Measurements from ENCODE around the gene CPVL. TPM values are rescaled to one million over a fixed set of nuclear protein-coding genes. Genes with fewer than 3 reads are reported as not detected.

CPVL gene
- total RNA-seq, 3 donors from 2014 or later = 11.4 to 44.2 (median 13.4) TPM

DNA sequence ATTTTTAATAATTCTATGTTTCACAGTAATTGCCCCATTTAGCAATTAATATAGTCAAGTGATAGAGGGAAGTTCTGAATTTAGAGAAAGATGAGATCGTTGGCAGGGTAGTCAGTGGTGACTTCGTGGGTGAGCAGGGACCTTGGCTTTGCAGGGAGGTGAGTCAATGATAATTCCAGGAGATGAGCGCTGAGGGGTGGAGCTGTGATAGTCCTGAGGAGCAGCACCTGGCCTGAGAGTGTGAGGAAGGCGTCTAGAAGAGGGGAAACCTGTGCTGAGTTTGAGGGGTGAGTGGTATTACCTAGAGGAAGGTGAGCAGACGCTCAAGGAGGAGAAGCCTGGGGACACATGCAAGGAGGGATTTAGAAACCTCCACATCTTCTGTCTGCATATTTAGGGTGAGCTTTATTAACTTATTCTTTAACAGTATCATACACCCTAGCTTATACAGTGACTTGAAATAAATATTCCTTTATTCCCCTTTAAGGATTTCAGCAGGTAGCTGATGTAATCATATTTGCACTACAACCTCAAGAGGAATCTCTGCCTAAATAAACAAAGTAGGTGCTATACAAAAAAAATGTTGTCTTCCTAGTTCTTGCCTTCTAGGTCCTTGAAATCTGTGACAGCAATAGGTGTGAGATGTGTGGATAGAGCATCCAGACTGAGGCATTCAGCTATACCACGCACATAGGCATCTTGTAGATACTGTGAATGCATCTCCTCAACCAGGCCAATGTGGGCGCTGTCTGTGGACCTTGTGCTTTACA, 186.1 kb downstream of the CPVL start:
- no peak for DNase-seq (ENCODE audit: low spot score in 2 of 2)
- intact Hi-C loops (cut with DNase I; ENCODE audit: low total_unique reads) = no loop called here
- Histone ChIP-seq H3K4me1 (peaks cover 5 to 15% of the 10 kb centered on the region in 2 donors), H3K27ac (peak overlapping the region; percentile 15 to 48), H3K9me3 (no peaks in the 10 kb centered on the region), H3K4me3 (no peak overlapping the region), H3K36me3 (no peaks in the 10 kb centered on the region), H3K27me3 (no peaks in the 10 kb centered on the region)
- TF ChIP-seq POLR2A (IDR thresholded peaks at IDR 0.05) = no peak
- TF ChIP-seq POLR2AphosphoS5 (IDR thresholded peaks at IDR 0.05) = no peak

DNA sequence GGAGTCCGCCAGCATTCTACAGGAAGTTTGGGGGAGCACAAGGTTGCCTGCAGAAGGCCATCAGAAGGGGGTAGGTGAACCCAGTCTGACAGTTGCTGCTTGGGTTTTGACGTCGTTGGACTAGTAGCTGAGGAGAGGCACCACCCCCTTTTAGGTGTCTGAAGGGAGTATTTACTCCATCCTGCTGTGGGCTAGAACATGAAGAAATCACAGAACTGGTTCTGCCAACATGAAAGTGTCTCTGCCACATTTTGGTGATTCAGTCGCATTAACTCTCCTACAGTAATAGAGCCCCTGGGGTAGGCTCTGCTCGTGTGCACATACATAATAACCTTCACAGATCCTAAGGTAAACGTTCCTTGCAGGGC, 187.4 kb downstream of the CPVL start:
- peaks cover 5 to 20% of the 10 kb centered on the region in 2 donors for H3K4me1 ChIP-seq
- TF ChIP-seq POLR2A (IDR thresholded peaks at IDR 0.05) (no peak), POLR2AphosphoS5 (IDR thresholded peaks at IDR 0.05) (no peak)
- TF ChIP-seq, protein P1, sequence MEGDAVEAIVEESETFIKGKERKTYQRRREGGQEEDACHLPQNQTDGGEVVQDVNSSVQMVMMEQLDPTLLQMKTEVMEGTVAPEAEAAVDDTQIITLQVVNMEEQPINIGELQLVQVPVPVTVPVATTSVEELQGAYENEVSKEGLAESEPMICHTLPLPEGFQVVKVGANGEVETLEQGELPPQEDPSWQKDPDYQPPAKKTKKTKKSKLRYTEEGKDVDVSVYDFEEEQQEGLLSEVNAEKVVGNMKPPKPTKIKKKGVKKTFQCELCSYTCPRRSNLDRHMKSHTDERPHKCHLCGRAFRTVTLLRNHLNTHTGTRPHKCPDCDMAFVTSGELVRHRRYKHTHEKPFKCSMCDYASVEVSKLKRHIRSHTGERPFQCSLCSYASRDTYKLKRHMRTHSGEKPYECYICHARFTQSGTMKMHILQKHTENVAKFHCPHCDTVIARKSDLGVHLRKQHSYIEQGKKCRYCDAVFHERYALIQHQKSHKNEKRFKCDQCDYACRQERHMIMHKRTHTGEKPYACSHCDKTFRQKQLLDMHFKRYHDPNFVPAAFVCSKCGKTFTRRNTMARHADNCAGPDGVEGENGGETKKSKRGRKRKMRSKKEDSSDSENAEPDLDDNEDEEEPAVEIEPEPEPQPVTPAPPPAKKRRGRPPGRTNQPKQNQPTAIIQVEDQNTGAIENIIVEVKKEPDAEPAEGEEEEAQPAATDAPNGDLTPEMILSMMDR (IDR thresholded peaks at IDR 0.05) = no peak
- peak overlapping the region; percentile 52 to 90 (median 71) for H3K4me3 ChIP-seq
- H3K27ac ChIP-seq = peak overlapping the region; percentile 87 to 94
- H3K9me3 ChIP-seq = no peaks in the 10 kb centered on the region
- no peaks in the 10 kb centered on the region for H3K27me3 ChIP-seq
- no peaks in the 10 kb centered on the region for H3K36me3 ChIP-seq
- peak in 1 of 2 donors; percentile 47 for DNase-seq (ENCODE audit: low spot score in 2 of 2)
- intact Hi-C loops (cut with DNase I; ENCODE audit: low total_unique reads) = no loop called here

DNA sequence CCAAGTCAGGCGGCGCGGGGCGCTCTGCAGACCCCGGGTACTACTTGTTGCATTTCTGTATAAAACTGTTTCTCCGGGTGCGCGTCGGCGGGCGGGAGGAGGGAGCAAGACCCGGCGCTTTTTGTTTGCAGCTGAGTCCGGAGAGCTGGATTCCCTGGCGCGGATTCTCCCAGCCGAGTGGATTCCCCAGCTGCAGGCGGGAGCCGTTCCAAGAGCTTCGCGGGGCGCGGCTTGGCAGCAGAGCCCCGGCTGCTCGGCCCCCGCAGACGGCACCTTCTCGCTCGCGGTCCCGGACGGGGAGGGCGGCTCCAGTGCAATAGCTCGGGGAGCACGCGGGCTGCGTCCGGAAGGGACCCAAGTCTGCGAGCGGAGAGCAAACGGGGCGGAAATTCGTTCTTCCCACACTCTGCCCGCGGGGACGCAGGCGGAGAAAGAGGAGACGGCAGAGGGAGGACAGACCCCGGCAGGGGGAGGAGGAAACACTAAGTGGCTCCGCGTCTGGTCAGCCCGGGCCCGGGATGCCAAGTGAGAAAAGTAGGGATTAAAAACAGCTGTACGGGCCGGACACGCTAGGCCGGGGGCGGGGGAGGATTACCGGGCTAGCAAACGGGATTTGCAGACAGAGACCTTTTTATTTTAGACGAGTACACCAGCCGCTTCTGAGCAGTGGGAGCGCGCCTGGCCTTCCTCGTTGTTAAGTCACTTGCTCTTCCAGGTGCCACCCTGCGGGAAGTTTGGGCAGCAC, 187.9 kb downstream of the CPVL start, which contains the start of gene TRIL:
Gene TRIL (minus strand): TSS at position 96 of the 745 bp plus-strand sequence. CDS start 284 bp downstream, outside the sequence.
- intact Hi-C loops (cut with DNase I; ENCODE audit: low total_unique reads) = no loop called here
- H3K4me3 ChIP-seq = peak within 1 kb of the TSS; percentile 52 to 90 (median 71)
- no peaks in the 10 kb centered on the region for H3K27me3 ChIP-seq
- H3K27ac ChIP-seq = peak within 1 kb of the TSS; percentile 87 to 94
- TF ChIP-seq POLR2A (IDR thresholded peaks at IDR 0.05) (no peak), POLR2AphosphoS5 (IDR thresholded peaks at IDR 0.05) (peak in 1 of 3 donors; percentile 55)
- TF ChIP-seq, protein P1 (IDR thresholded peaks at IDR 0.05) = no peak
- DNase-seq (ENCODE audit: low spot score in 2 of 2) = peak; percentile 77 to 83
- peaks cover 5 to 20% of the 10 kb centered on the region in 2 donors for H3K4me1 ChIP-seq
- H3K36me3 ChIP-seq = no peaks in the 10 kb centered on the region
- no peaks in the 10 kb centered on the region for H3K9me3 ChIP-seq

DNA sequence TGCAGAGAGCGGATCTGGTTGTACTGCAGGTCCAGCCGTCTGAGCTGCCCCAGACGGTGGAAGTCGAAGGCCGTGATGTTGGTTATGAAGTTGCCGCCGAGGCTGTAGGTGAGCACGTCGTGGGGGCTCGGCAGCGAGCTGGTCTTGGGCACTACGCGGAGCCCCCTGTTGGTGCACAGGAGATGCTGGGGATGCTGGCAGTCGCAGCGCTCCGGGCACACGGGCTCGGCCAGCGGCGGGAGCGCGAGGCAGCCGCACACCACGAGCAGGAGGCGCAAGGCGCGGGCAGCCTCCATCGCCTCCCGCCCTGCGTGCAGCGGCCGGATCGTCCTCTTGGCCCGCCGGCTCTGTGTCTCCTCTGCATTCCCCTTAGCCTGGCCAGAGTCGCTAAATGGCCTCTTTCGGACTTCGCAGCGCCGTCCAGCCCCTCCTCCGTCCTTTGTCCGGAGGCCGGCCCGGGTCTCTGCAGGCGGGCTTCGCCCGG, 188.5 kb downstream of the CPVL start:
- peaks cover 5 to 20% of the 10 kb centered on the region in 2 donors for H3K4me1 ChIP-seq
- TF ChIP-seq, protein P1 (IDR thresholded peaks at IDR 0.05) = no peak
- TF ChIP-seq POLR2A (IDR thresholded peaks at IDR 0.05) = no peak
- no peak for TF ChIP-seq POLR2AphosphoS5 (IDR thresholded peaks at IDR 0.05)
- no peaks in the 10 kb centered on the region for H3K9me3 ChIP-seq
- H3K27ac ChIP-seq = peak overlapping the region; percentile 87 to 94
- no peaks in the 10 kb centered on the region for H3K36me3 ChIP-seq
- no peaks in the 10 kb centered on the region for H3K27me3 ChIP-seq
- DNase-seq (ENCODE audit: low spot score in 2 of 2) = no peak
- intact Hi-C loops (cut with DNase I; ENCODE audit: low total_unique reads) = no loop called here
- H3K4me3 ChIP-seq = peak overlapping the region; percentile 52 to 90 (median 71)

DNA sequence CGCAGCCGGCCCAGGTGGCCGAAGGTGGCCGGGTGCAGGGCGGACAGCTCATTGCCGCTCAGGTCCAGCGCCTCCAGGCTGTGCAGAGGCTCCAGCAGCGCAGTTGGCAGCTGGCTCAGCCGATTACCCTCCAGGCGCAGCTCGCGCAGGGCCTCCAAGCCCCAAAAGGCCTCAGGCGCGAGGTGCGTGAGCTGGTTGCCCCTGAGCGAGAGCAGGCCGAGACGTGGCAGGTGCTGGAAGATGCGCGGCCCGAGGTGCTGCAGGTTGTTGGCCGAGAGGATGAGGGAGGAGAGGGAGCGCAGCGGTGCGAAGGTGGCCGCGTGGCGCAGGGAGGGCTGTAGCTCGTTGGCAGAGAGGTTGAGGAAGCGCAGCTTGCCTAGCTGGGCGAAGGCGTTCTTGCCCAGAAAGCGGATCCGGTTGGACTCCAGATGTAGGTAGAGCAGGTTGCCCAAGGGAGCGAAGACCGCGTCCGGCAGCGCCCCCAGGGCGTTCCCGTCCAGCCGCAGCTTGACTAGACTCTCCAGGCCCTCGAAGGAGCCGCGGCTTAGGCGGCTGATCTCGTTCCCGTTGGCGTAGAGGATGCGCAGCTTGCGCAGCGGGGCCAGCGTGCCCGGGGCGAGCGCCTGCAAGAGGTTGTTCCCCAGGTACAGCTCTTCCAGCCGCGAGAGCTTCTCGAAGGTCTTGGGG, 189.1 kb downstream of the CPVL start:
- intact Hi-C loops (cut with DNase I; ENCODE audit: low total_unique reads) = no loop called here
- no peaks in the 10 kb centered on the region for H3K9me3 ChIP-seq
- H3K27ac ChIP-seq = peak overlapping the region; percentile 87 to 94
- H3K36me3 ChIP-seq = no peaks in the 10 kb centered on the region
- peak overlapping the region; percentile 52 to 90 (median 71) for H3K4me3 ChIP-seq
- H3K27me3 ChIP-seq = no peaks in the 10 kb centered on the region
- H3K4me1 ChIP-seq = peaks cover 5 to 20% of the 10 kb centered on the region in 2 donors
- DNase-seq (ENCODE audit: low spot score in 2 of 2) = peak; percentile 33 to 54
- TF ChIP-seq, protein P1 (IDR thresholded peaks at IDR 0.05) = no peak
- TF ChIP-seq POLR2A (IDR thresholded peaks at IDR 0.05) (no peak), POLR2AphosphoS5 (IDR thresholded peaks at IDR 0.05) (no peak)

All from breast epithelium (tissue), 4 donors.